CD4-positive, alpha-beta T cell treated with Interferon gamma for 1 hour (primary cell): ENCODE data around the gene YIPF1.
"Not testable (repeated sequence)": the region's sequence is repeated elsewhere in the genome, so short reads cannot be mapped to it uniquely, and the experiment has no call there.

Experiments
- DNase-seq: peaks from one replicate; pipeline ENCODE4 v3.0.0-alpha.2; 2020

The YIPF1 gene

GRCh38 chr1:53893999-53894636, 4.5 kb upstream of the YIPF1 start, which contains the start of gene DIO1:
Gene DIO1, plus strand, starts transcription at chr1:53894187. Its CDS starts 24 bp downstream, at chr1:53894211.
- DNase-seq, result no peak

- peak; percentile 22 for DNase-seq
Measured at GRCh38 chr1:53892911-53893310, 3.3 kb upstream of the YIPF1 start.

GRCh38 chr1:53891678-53892077, 2.1 kb upstream of the YIPF1 start:
- DNase-seq, result no peak

GRCh38 chr1:53891018-53891417, 1.4 kb upstream of the YIPF1 start:
- no peak for DNase-seq

GRCh38 chr1:53890522-53890941, 935 bp upstream of the YIPF1 start:
- no peak for DNase-seq

- DNase-seq, result no peak
Measured at GRCh38 chr1:53888681-53889080, 916 bp downstream of the YIPF1 start.

- not testable (repeated sequence) for DNase-seq
Measured at GRCh38 chr1:53883600-53883999, 6.0 kb downstream of the YIPF1 start.

- DNase-seq, result not testable (repeated sequence)
Measured at GRCh38 chr1:53881853-53882252, 7.7 kb downstream of the YIPF1 start.

- no peak for DNase-seq
Measured at GRCh38 chr1:53878492-53879105, 11.0 kb downstream of the YIPF1 start.

GRCh38 chr1:53875150-53875549, 14.4 kb downstream of the YIPF1 start:
- DNase-seq, result not testable (repeated sequence)

GRCh38 chr1:53871773-53872484, 17.7 kb downstream of the YIPF1 start:
- DNase-seq, result no peak

- no peak for DNase-seq
Measured at GRCh38 chr1:53871221-53871620, 18.4 kb downstream of the YIPF1 start.

- peak; percentile 14 for DNase-seq
Measured at GRCh38 chr1:53869454-53870117, 20.0 kb downstream of the YIPF1 start.

- no peak for DNase-seq
Measured at GRCh38 chr1:53868565-53868964, 21.0 kb downstream of the YIPF1 start.

GRCh38 chr1:53862507-53862906, 27.1 kb downstream of the YIPF1 start:
- no peak for DNase-seq

GRCh38 chr1:53860967-53861411, 28.6 kb downstream of the YIPF1 start:
- peak; percentile 41 for DNase-seq

- DNase-seq, result no peak
Measured at GRCh38 chr1:53851571-53852285, 37.9 kb downstream of the YIPF1 start.

GRCh38 chr1:53850082-53850673, 39.4 kb downstream of the YIPF1 start:
- DNase-seq, result no peak

GRCh38 chr1:53847980-53848379, 41.6 kb downstream of the YIPF1 start:
- DNase-seq, result no peak

- DNase-seq, result no peak
Measured at GRCh38 chr1:53842347-53842746, 47.2 kb downstream of the YIPF1 start.

GRCh38 chr1:53838654-53838974, 51.0 kb downstream of the YIPF1 start:
- no peak for DNase-seq

- peak; percentile 91 for DNase-seq
Measured at GRCh38 chr1:53837924-53838653, 51.5 kb downstream of the YIPF1 start, which contains the start of gene NDC1. Gene NDC1, minus strand, starts transcription at chr1:53838296. Its CDS starts 35 bp downstream, at chr1:53838261.
